ENCODE data around the gene DPEP1. TPM values are rescaled to one million over a fixed set of nuclear protein-coding genes. Genes with fewer than 3 reads are reported as not detected.

DPEP1 gene
- total RNA-seq, 1 experiment from 2014 or later, result 1.7 TPM

DNA sequence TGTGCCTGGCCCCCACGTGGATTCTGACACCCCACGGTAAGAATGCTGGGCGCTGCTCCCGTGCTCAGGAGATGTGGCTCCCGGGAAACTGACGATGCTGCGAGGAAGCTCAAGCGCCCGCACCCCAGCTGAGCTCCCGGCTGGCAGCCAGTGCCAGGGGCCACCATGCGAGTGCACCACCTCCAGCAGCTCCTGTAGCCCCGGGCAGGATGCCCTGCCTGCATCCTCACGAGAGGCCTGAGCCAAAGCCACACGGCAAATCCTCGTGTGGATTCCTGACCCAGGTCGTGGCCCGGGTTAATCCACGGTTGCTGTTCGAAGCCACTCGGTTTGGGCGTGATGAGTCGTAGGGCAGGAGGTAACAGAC lies 11.6 kb upstream of the DPEP1 start:
- Histone ChIP-seq H3K79me2 (ENCODE audit: low read length) (no peaks in the 10 kb centered on the region), H3K9me3 (ENCODE audit: low read length) (no peaks in the 10 kb centered on the region), H3K27me3 (ENCODE audit: low read length) (no peaks in the 10 kb centered on the region), H3K27ac (ENCODE audit: low read length) (no peak overlapping the region), H4K20me1 (ENCODE audit: insufficient read depth, low read depth, low read length) (0 out of 2 replicates have a peak, but pooled peaks cover 4% of the 10 kb centered on the region), H3K9ac (ENCODE audit: low read length) (no peak overlapping the region), H3K36me3 (ENCODE audit: insufficient read depth, low read length) (no peaks in the 10 kb centered on the region), H3K4me3 (ENCODE audit: low read length) (no peak overlapping the region), H2AFZ (ENCODE audit: low read length) (no peak overlapping the region), H3K4me2 (ENCODE audit: low read depth, low read length, poor library complexity, severe bottlenecking) (no peak overlapping the region), H3K4me1 (ENCODE audit: low read length) (no peaks in the 10 kb centered on the region), H3K9me2 (replicated peaks; ENCODE audit: insufficient read depth, low read length) (no peaks in the 10 kb centered on the region)
- DNase-seq, result no peak

DNA sequence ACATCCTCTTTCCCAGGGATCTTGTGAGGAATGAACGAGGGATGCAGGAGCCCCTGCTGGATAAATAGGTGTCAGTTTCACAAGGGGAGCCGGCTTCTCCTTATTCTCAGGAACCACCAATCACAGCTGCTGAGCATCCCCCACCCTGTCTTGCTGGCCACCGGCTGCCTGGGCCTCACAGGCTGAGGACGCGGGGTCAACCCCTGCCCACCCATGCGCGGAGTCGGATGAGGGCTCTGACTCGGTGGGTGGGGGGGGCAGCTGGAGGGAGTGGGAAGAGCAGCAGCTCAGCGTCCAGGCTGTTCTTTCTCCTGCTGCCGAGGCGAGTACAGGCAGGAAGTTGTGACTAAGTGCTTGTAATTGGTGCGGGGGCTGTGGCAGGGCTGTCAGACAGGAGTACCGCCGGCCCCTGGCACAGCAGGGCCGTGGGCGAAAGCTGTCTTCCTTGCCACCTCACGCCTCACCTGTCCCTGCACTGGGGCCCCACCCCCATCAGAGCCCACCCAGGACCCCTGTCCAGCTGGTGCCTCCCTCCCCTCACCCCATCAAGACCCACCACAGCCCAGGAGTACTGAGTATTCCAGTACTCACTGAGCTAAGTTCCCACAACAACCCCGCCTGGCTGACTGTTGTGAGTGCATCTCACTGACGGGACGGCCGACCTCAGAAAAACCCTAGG lies 11.0 kb upstream of the DPEP1 start:
- Histone ChIP-seq H2AFZ (ENCODE audit: low read length) (no peak overlapping the region), H3K9ac (ENCODE audit: low read length) (no peak overlapping the region), H3K9me2 (replicated peaks; ENCODE audit: insufficient read depth, low read length) (no peaks in the 10 kb centered on the region), H3K27me3 (ENCODE audit: low read length) (no peaks in the 10 kb centered on the region), H3K4me2 (ENCODE audit: low read depth, low read length, poor library complexity, severe bottlenecking) (no peak overlapping the region), H3K9me3 (ENCODE audit: low read length) (no peaks in the 10 kb centered on the region), H3K79me2 (ENCODE audit: low read length) (no peaks in the 10 kb centered on the region), H3K4me1 (ENCODE audit: low read length) (no peaks in the 10 kb centered on the region), H4K20me1 (ENCODE audit: insufficient read depth, low read depth, low read length) (0 out of 2 replicates have a peak, but pooled peaks cover 4% of the 10 kb centered on the region), H3K4me3 (ENCODE audit: low read length) (no peak overlapping the region), H3K27ac (ENCODE audit: low read length) (no peak overlapping the region), H3K36me3 (ENCODE audit: insufficient read depth, low read length) (no peaks in the 10 kb centered on the region)
- peak; percentile 46 for DNase-seq

DNA sequence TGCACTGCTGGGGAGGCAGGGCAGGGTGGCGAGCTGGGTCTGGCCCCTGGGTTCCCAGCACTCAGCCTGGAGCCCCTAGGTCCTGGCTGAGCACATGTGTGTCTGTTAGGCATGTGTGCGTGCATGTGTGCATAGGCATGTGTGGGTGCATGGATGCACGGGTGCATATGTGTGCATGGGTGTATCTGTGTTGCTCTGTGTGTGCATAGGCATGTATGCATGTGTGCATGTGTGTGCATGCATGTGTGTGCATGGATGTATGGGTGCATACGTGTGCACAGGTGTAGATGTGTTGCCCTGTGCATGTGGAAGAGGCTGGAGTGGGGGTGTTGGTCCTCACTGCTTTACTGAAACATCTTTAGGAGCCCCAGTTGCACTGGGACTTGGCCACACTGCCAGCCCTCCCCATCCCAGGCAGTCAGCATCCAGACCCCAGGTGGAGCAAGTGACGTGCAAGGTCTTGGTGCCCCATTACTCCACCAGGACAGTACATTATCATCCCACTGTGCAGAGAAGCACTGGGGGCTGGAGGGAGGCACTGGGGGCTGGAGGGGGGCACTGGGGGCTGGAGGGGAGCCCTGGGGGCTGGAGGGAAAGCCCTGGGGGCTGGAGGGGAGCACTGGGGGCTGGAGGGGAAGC lies 10.4 kb upstream of the DPEP1 start:
- no peak overlapping the region for H2AFZ ChIP-seq (ENCODE audit: low read length)
- no peaks in the 10 kb centered on the region for H3K27me3 ChIP-seq (ENCODE audit: low read length)
- H3K9me3 ChIP-seq (ENCODE audit: low read length), result no peaks in the 10 kb centered on the region
- no peak overlapping the region for H3K27ac ChIP-seq (ENCODE audit: low read length)
- no peaks in the 10 kb centered on the region for H3K9me2 ChIP-seq (replicated peaks; ENCODE audit: insufficient read depth, low read length)
- H3K4me1 ChIP-seq (ENCODE audit: low read length), result no peaks in the 10 kb centered on the region
- no peaks in the 10 kb centered on the region for H3K79me2 ChIP-seq (ENCODE audit: low read length)
- no peaks in the 10 kb centered on the region for H3K36me3 ChIP-seq (ENCODE audit: insufficient read depth, low read length)
- H3K9ac ChIP-seq (ENCODE audit: low read length), result no peak overlapping the region
- H4K20me1 ChIP-seq (ENCODE audit: insufficient read depth, low read depth, low read length), result 0 out of 2 replicates have a peak, but pooled peaks cover 4% of the 10 kb centered on the region
- no peak overlapping the region for H3K4me2 ChIP-seq (ENCODE audit: low read depth, low read length, poor library complexity, severe bottlenecking)
- no peak overlapping the region for H3K4me3 ChIP-seq (ENCODE audit: low read length)
- DNase-seq, result no peak

- DNase-seq, result no peak
- H3K9ac ChIP-seq (ENCODE audit: low read length), result no peak overlapping the region
- no peak overlapping the region for H3K27ac ChIP-seq (ENCODE audit: low read length)
- no peaks in the 10 kb centered on the region for H3K4me1 ChIP-seq (ENCODE audit: low read length)
- no peak overlapping the region for H3K4me2 ChIP-seq (ENCODE audit: low read depth, low read length, poor library complexity, severe bottlenecking)
- H3K79me2 ChIP-seq (ENCODE audit: low read length), result no peaks in the 10 kb centered on the region
- 0 out of 2 replicates have a peak, but pooled peaks cover 4% of the 10 kb centered on the region for H4K20me1 ChIP-seq (ENCODE audit: insufficient read depth, low read depth, low read length)
- H3K27me3 ChIP-seq (ENCODE audit: low read length), result no peaks in the 10 kb centered on the region
- no peak overlapping the region for H2AFZ ChIP-seq (ENCODE audit: low read length)
- H3K36me3 ChIP-seq (ENCODE audit: insufficient read depth, low read length), result no peaks in the 10 kb centered on the region
- H3K4me3 ChIP-seq (ENCODE audit: low read length), result no peak overlapping the region
- H3K9me3 ChIP-seq (ENCODE audit: low read length), result no peaks in the 10 kb centered on the region
- H3K9me2 ChIP-seq (replicated peaks; ENCODE audit: insufficient read depth, low read length), result no peaks in the 10 kb centered on the region
Observed at GRCh38 chr16:89604764-89605163, 8.7 kb upstream of the DPEP1 start.

- H3K36me3 ChIP-seq (ENCODE audit: insufficient read depth, low read length), result no peaks in the 10 kb centered on the region
Observed at GRCh38 chr16:89605186-89605970, 8.1 kb upstream of the DPEP1 start.

DNA sequence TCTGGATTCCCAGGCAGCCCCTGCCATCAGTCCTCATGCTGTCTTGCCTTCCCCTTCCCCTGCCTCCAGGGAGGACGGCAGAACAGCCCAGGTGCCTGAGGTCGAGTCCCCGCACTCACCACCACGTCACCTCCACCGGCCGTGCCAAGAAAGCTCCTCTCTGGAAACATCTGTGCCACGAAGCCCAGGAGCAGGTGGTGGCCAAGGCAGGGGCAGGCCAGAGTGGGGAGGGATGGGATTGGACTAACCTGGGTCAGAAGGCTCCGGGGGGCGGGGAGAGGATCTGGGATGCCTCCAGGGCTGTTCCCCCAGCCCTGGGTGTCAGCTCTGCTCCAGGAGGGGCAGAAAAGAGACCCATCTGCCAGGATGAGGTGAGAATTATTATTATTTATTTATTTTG lies 7.4 kb upstream of the DPEP1 start:
- Histone ChIP-seq H3K9me3 (ENCODE audit: low read length) (no peaks in the 10 kb centered on the region), H3K4me3 (ENCODE audit: low read length) (no peak overlapping the region), H3K4me1 (ENCODE audit: low read length) (no peaks in the 10 kb centered on the region), H3K27me3 (ENCODE audit: low read length) (no peaks in the 10 kb centered on the region), H4K20me1 (ENCODE audit: insufficient read depth, low read depth, low read length) (no peaks in the 10 kb centered on the region), H3K79me2 (ENCODE audit: low read length) (no peaks in the 10 kb centered on the region), H3K27ac (ENCODE audit: low read length) (no peak overlapping the region), H3K4me2 (ENCODE audit: low read depth, low read length, poor library complexity, severe bottlenecking) (no peak overlapping the region), H2AFZ (ENCODE audit: low read length) (no peak overlapping the region), H3K9ac (ENCODE audit: low read length) (no peak overlapping the region), H3K36me3 (ENCODE audit: insufficient read depth, low read length) (no peaks in the 10 kb centered on the region), H3K9me2 (replicated peaks; ENCODE audit: insufficient read depth, low read length) (no peaks in the 10 kb centered on the region)
- no peak for DNase-seq

More at GRCh38 chr16:89605186-89605970, 8.1 kb upstream of the DPEP1 start:
- Histone ChIP-seq H3K27ac (ENCODE audit: low read length) (no peak overlapping the region), H3K9me3 (ENCODE audit: low read length) (no peaks in the 10 kb centered on the region), H3K4me2 (ENCODE audit: low read depth, low read length, poor library complexity, severe bottlenecking) (no peak overlapping the region), H3K4me1 (ENCODE audit: low read length) (no peaks in the 10 kb centered on the region), H4K20me1 (ENCODE audit: insufficient read depth, low read depth, low read length) (0 out of 2 replicates have a peak, but pooled peaks cover 4% of the 10 kb centered on the region), H3K4me3 (ENCODE audit: low read length) (no peak overlapping the region), H2AFZ (ENCODE audit: low read length) (no peak overlapping the region), H3K79me2 (ENCODE audit: low read length) (no peaks in the 10 kb centered on the region), H3K9ac (ENCODE audit: low read length) (no peak overlapping the region), H3K9me2 (replicated peaks; ENCODE audit: insufficient read depth, low read length) (no peaks in the 10 kb centered on the region), H3K27me3 (ENCODE audit: low read length) (no peaks in the 10 kb centered on the region)
- DNase-seq, result no peak

DNA sequence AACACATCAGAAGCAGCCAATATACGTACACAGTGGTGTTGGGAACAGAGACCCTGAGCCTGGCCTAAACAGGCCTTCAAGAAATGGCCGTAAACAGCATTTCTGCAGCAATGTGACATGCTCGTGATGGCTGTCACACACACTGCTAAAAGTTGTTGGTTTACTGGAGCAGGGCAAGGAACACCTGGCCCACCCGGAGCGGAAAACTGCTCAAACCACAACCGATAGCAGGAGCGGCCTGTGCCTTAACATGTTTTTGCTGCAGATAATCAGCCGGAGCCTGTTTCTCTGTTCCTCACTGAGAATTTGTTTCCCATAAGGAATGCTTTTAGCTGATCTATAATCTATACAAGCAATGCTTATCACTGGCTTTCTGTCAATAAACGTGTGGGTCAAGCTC lies 6.0 kb upstream of the DPEP1 start:
- Histone ChIP-seq H4K20me1 (ENCODE audit: insufficient read depth, low read depth, low read length) (no peaks in the 10 kb centered on the region), H3K27ac (ENCODE audit: low read length) (no peak overlapping the region), H3K4me1 (ENCODE audit: low read length) (no peaks in the 10 kb centered on the region), H2AFZ (ENCODE audit: low read length) (no peak overlapping the region), H3K79me2 (ENCODE audit: low read length) (no peaks in the 10 kb centered on the region), H3K27me3 (ENCODE audit: low read length) (no peaks in the 10 kb centered on the region), H3K4me2 (ENCODE audit: low read depth, low read length, poor library complexity, severe bottlenecking) (no peak overlapping the region), H3K9ac (ENCODE audit: low read length) (no peak overlapping the region), H3K9me2 (replicated peaks; ENCODE audit: insufficient read depth, low read length) (no peaks in the 10 kb centered on the region), H3K4me3 (ENCODE audit: low read length) (no peak overlapping the region), H3K9me3 (ENCODE audit: low read length) (no peaks in the 10 kb centered on the region), H3K36me3 (ENCODE audit: insufficient read depth, low read length) (no peaks in the 10 kb centered on the region)
- DNase-seq, result no peak

All from Karpas-422 (cell line).